Effector memory CD8-positive, alpha-beta T cell (primary cell): ENCODE data around the gene NOVA2.
A peak's percentile ranks its signal among the peaks of the same experiment; 100 is the strongest.

Experiments
- ATAC-seq: fragments of 150-1000 bp; cut with Tn5 transposase; replicated peaks from 2 replicates; pipeline ENCODE4 v1.10.0; 2021; ENCODE audit warnings: mild to moderate bottlenecking, moderate library complexity
- DNase-seq, 3 experiments: peaks; one replicate each; pipeline ENCODE4 v3.0.0; 2021
- H3K27ac Mint-ChIP-seq, 2 donors: one replicate each; pipeline ENCODE4 v1.8.0; 2022; ENCODE audit warnings: mild to moderate bottlenecking in 2 of 2, mixed read lengths in 2 of 2, moderate library complexity in 2 of 2
- H3K27me3 Mint-ChIP-seq, 2 donors: one replicate each; pipeline ENCODE4 v1.8.0; 2022; ENCODE audit warnings: mixed read lengths in 2 of 2
- H3K36me3 Mint-ChIP-seq: one replicate; pipeline ENCODE4 v1.8.0; 2022; ENCODE audit warnings: mild to moderate bottlenecking, moderate library complexity, mixed read lengths; ENCODE audit not compliant: insufficient read depth
- H3K4me1 Mint-ChIP-seq, 2 donors: one replicate each; pipeline ENCODE4 v1.8.0; 2022; ENCODE audit warnings: low read depth in 2 of 2, mixed read lengths in 2 of 2
- H3K4me3 Mint-ChIP-seq, 2 donors: one replicate each; pipeline ENCODE4 v1.8.0; 2022; ENCODE audit warnings: mild to moderate bottlenecking in 2 of 2, mixed read lengths in 2 of 2, moderate library complexity in 2 of 2
- H3K9me3 Mint-ChIP-seq, 2 donors: one replicate each; pipeline ENCODE4 v1.8.0; 2022; ENCODE audit warnings: mixed read lengths in 2 of 2

Gene NOVA2

GRCh38 chr19:46015687-46016425, 42.2 kb upstream of the NOVA2 start:
- ATAC-seq = peak; percentile 68
- DNase-seq = peak; percentile 29 to 42 (median 34)
- Mint-ChIP-seq H3K4me3 (peak overlapping the region; percentile 83 to 90), H3K27ac (peak overlapping the region; percentile 76 to 80), H3K27me3 (peaks cover 4 to 9% of the 10 kb centered on the region in 2 donors), H3K4me1 (peaks cover 16 to 17% of the 10 kb centered on the region in 2 donors), H3K9me3 (no peaks in the 10 kb centered on the region), H3K36me3 (peaks cover 6% of the 10 kb centered on the region)

- Mint-ChIP-seq H3K27ac (peak overlapping the region in 1 of 2 donors; percentile 80), H3K4me3 (peak overlapping the region; percentile 83 to 90), H3K27me3 (peaks cover 4 to 9% of the 10 kb centered on the region in 2 donors), H3K4me1 (peaks cover 16 to 17% of the 10 kb centered on the region in 2 donors), H3K9me3 (no peaks in the 10 kb centered on the region), H3K36me3 (peaks cover 8% of the 10 kb centered on the region)
- DNase-seq (peak; percentile 30 to 48 (median 45)), ATAC-seq (peak; percentile 50)
Measured at GRCh38 chr19:46014941-46015686, 41.4 kb upstream of the NOVA2 start.

- H3K27ac Mint-ChIP-seq = no peak overlapping the region
- ATAC-seq = no peak
- no peaks in the 10 kb centered on the region for H3K9me3 Mint-ChIP-seq
- H3K27me3 Mint-ChIP-seq = peaks cover 4 to 9% of the 10 kb centered on the region in 2 donors
- peak overlapping the region; percentile 59 to 72 for H3K4me3 Mint-ChIP-seq
- no peak for DNase-seq
- peaks cover 16 to 21% of the 10 kb centered on the region in 2 donors for H3K4me1 Mint-ChIP-seq
- peaks cover 12% of the 10 kb centered on the region for H3K36me3 Mint-ChIP-seq
Measured at GRCh38 chr19:46014534-46014933, 40.9 kb upstream of the NOVA2 start.

- DNase-seq (peak; percentile 58 to 61 (median 60)), ATAC-seq (peak; percentile 67)
- H3K27ac Mint-ChIP-seq = no peak overlapping the region
- H3K9me3 Mint-ChIP-seq = no peaks in the 10 kb centered on the region
- H3K4me3 Mint-ChIP-seq = no peak overlapping the region
- H3K27me3 Mint-ChIP-seq = peaks cover 4 to 6% of the 10 kb centered on the region in 2 donors
- peaks cover 13% of the 10 kb centered on the region for H3K36me3 Mint-ChIP-seq
- peaks cover 7 to 8% of the 10 kb centered on the region in 2 donors for H3K4me1 Mint-ChIP-seq
Measured at GRCh38 chr19:46009530-46010510, 36.2 kb upstream of the NOVA2 start.

- ATAC-seq = no peak
Measured at GRCh38 chr19:46006411-46006810, 32.7 kb upstream of the NOVA2 start.

GRCh38 chr19:46002678-46003275, 29.1 kb upstream of the NOVA2 start:
- H3K27me3 Mint-ChIP-seq = peaks cover 11% of the 10 kb centered on the region in 2 donors
- H3K36me3 Mint-ChIP-seq = peaks cover 26% of the 10 kb centered on the region
- no peak for ATAC-seq
- DNase-seq = no peak
- no peak overlapping the region for H3K27ac Mint-ChIP-seq
- H3K4me1 Mint-ChIP-seq = peaks cover 23 to 30% of the 10 kb centered on the region in 2 donors
- no peaks in the 10 kb centered on the region for H3K9me3 Mint-ChIP-seq
- H3K4me3 Mint-ChIP-seq = peak overlapping the region in 1 of 2 donors; percentile 27

More at GRCh38 chr19:46006411-46006810, 32.7 kb upstream of the NOVA2 start:
- Mint-ChIP-seq H3K4me3 (no peak overlapping the region), H3K36me3 (peaks cover 24% of the 10 kb centered on the region), H3K27ac (no peak overlapping the region), H3K27me3 (no peaks in the 10 kb centered on the region), H3K9me3 (no peaks in the 10 kb centered on the region), H3K4me1 (peaks cover 4 to 5% of the 10 kb centered on the region in 2 donors)
- DNase-seq = no peak

GRCh38 chr19:46000491-46001246, 27.0 kb upstream of the NOVA2 start:
- H3K36me3 Mint-ChIP-seq = peaks cover 19% of the 10 kb centered on the region
- DNase-seq (peak; percentile 35 to 50 (median 47)), ATAC-seq (peak; percentile 95)
- H3K4me1 Mint-ChIP-seq = peaks cover 30 to 34% of the 10 kb centered on the region in 2 donors
- peaks cover 11% of the 10 kb centered on the region in 2 donors for H3K27me3 Mint-ChIP-seq
- H3K27ac Mint-ChIP-seq = peak overlapping the region; percentile 8 to 74
- H3K4me3 Mint-ChIP-seq = peak overlapping the region; percentile 74 to 79
- H3K9me3 Mint-ChIP-seq = no peaks in the 10 kb centered on the region

- Mint-ChIP-seq H3K9me3 (no peaks in the 10 kb centered on the region), H3K27ac (peak overlapping the region in 1 of 2 donors; percentile 8), H3K36me3 (peaks cover 19% of the 10 kb centered on the region), H3K4me3 (peak overlapping the region; percentile 74 to 79), H3K4me1 (peaks cover 30 to 34% of the 10 kb centered on the region in 2 donors), H3K27me3 (peaks cover 11% of the 10 kb centered on the region in 2 donors)
- ATAC-seq (no peak), DNase-seq (no peak)
Measured at GRCh38 chr19:45999653-46000121, 26.0 kb upstream of the NOVA2 start.

- Mint-ChIP-seq H3K27me3 (peaks cover 11% of the 10 kb centered on the region in 2 donors), H3K9me3 (no peaks in the 10 kb centered on the region), H3K4me3 (no peak overlapping the region)
Measured at GRCh38 chr19:45998834-45999233, 25.2 kb upstream of the NOVA2 start.

GRCh38 chr19:45996933-45997332, 23.3 kb upstream of the NOVA2 start:
- Mint-ChIP-seq H3K36me3 (peaks cover 8% of the 10 kb centered on the region), H3K9me3 (no peaks in the 10 kb centered on the region), H3K4me1 (peaks cover 30 to 34% of the 10 kb centered on the region in 2 donors), H3K4me3 (no peak overlapping the region), H3K27ac (no peak overlapping the region), H3K27me3 (peaks cover 11% of the 10 kb centered on the region in 2 donors)
- DNase-seq = no peak
- no peak for ATAC-seq

More at GRCh38 chr19:45998834-45999233, 25.2 kb upstream of the NOVA2 start:
- H3K27ac Mint-ChIP-seq = no peak overlapping the region
- no peak for ATAC-seq
- H3K4me1 Mint-ChIP-seq = peaks cover 30 to 34% of the 10 kb centered on the region in 2 donors
- peaks cover 12% of the 10 kb centered on the region for H3K36me3 Mint-ChIP-seq
- no peak for DNase-seq

GRCh38 chr19:45995715-45996385, 22.2 kb upstream of the NOVA2 start:
- ATAC-seq = no peak
- no peak for DNase-seq
- H3K4me1 Mint-ChIP-seq = peaks cover 24 to 33% of the 10 kb centered on the region in 2 donors
- H3K4me3 Mint-ChIP-seq = no peak overlapping the region
- H3K36me3 Mint-ChIP-seq = peaks cover 8% of the 10 kb centered on the region
- H3K27ac Mint-ChIP-seq = no peak overlapping the region
- H3K9me3 Mint-ChIP-seq = no peaks in the 10 kb centered on the region
- H3K27me3 Mint-ChIP-seq = peaks cover 11 to 12% of the 10 kb centered on the region in 2 donors
